Gastrocnemius medialis (tissue), 4 donors: ENCODE measurements around the gene ARHGAP27. TPM values are rescaled to one million over a fixed set of nuclear protein-coding genes. Genes with fewer than 3 reads are reported as not detected.

ENCODE experiments used
- ATAC-seq, 2 donors: fragments of 150-250 bp; one replicate each; pipeline ENCODE4 v1.9.1; 2016
- DNase-seq, 2 donors: peaks; one replicate each; pipeline ENCODE4 v3.0.0-alpha.2; 2019
- H3K27ac ChIP-seq, 4 donors: fragments of 200-600 bp; sonication (generic); 1 replicate in 1 of 4; 2 replicates in 3 of 4; pipeline ENCODE4 v1.5.1; 2016 to 2018; ENCODE audit warnings: mild to moderate bottlenecking in 2 of 4, moderate library complexity in 1 of 4
- H3K27me3 ChIP-seq, 3 donors: fragments of 200-600 bp; sonication (generic) in 2 of 3; 1 replicate in 1 of 3; 2 replicates in 2 of 3; pipeline versions ENCODE4 v1.5.1 to v1.6.0; 2016 to 2019; ENCODE audit warnings: mild to moderate bottlenecking in 1 of 3, moderate library complexity in 1 of 3
- H3K36me3 ChIP-seq, 2 donors: fragments of 200-600 bp; sonication (generic) in 1 of 2; one replicate each; pipeline ENCODE4 v1.5.1; 2017 to 2018
- H3K4me1 ChIP-seq, 2 donors: fragments of 200-600 bp; sonication (generic) in 1 of 2; one replicate each; pipeline ENCODE4 v1.5.1; 2016 to 2017; ENCODE audit warnings: mild to moderate bottlenecking in 2 of 2
- H3K4me3 ChIP-seq, 4 donors: fragments of 200-600 bp; sonication (generic) in 3 of 4; 1 replicate in 1 of 4; 2 replicates in 3 of 4; pipeline ENCODE4 v1.5.1; 2016 to 2019; ENCODE audit warnings: mild to moderate bottlenecking in 2 of 4
- H3K9me3 ChIP-seq, 3 donors: fragments of 200-600 bp; sonication (generic) in 2 of 3; 1 replicate in 1 of 3; 2 replicates in 2 of 3; pipeline ENCODE4 v1.5.1; 2016 to 2019
- CTCF ChIP-seq, 5 experiments: fragments of 450-650 bp in 3 of 5; fragments of 200-600 bp in 2 of 5; sonication (generic) in 2 of 5; IDR thresholded peaks in 4 of 5; conservative IDR thresholded peaks in 1 of 5; 1 replicate in 4 of 5; 2 replicates in 1 of 5; pipeline ENCODE4 v1.5.1; 2016 to 2019; ENCODE audit warnings: antibody characterized with exemption in 5 of 5, mild to moderate bottlenecking in 3 of 5, moderate library complexity in 3 of 5
- POLR2A ChIP-seq, 2 donors: fragments of 450-650 bp; IDR thresholded peaks; one replicate each; pipeline ENCODE4 v1.6.1; 2017; ENCODE audit warnings: antibody characterized with exemption in 2 of 2, mild to moderate bottlenecking in 2 of 2, moderate library complexity in 2 of 2
- in situ Hi-C, 4 donors: fragments of 200-750 bp; cut with MboI; loops; one replicate each; pipeline versions ENCODE4 v1.15.0 to v1.8.0; 2017; ENCODE audit warnings: low sequenced_read_pairs in 4 of 4
- intact Hi-C: fragments of 100-400 bp; cut with DNase I; formaldehyde crosslinking; loops from one replicate; pipeline ENCODE4 v1.15.1; 2023; ENCODE audit warnings: low total_unique reads
- total RNA-seq, 4 donors: library from RNA; depleted of rRNA; stranded (reverse); fragments of >200 nt; gene quantifications; one replicate each; pipeline versions ENCODE4 v1.1.0 to v1.2.3, GENCODE V29; 2016

The ARHGAP27 gene
- total RNA-seq, 4 donors from 2014 or later: 4.2 to 6.0 (median 5.1) TPM

- Histone ChIP-seq H3K9me3 (no peaks in the 10 kb centered on the region), H3K27me3 (no peaks in the 10 kb centered on the region), H3K4me3 (no peak overlapping the region), H3K36me3 (no peaks in the 10 kb centered on the region), H3K27ac (no peak overlapping the region), H3K4me1 (peaks cover 0 to 7% of the 10 kb centered on the region in 2 donors)
- TF ChIP-seq CTCF (IDR thresholded peaks at IDR 0.05 in 4 of 5, conservative IDR thresholded peaks at IDR 0.05 in 1 of 5) (no peak), POLR2A (IDR thresholded peaks at IDR 0.05) (no peak)
- in situ Hi-C loops: loop anchor here in 3 of 4 donors (5.0 to 10.0 kb wide), 4 partner anchors 55 to 165 kb away; no protein-coding TSS in a partner anchor
- intact Hi-C loops: no loop called here
- ATAC-seq: no peak
- DNase-seq: no peak
Measured at GRCh38 chr17:45380046-45380765, 52.5 kb downstream of the ARHGAP27 start.

- in situ Hi-C loops: loop anchor here in 2 of 4 donors (10.0 kb wide), 2 partner anchors 53 to 103 kb away; no protein-coding TSS in a partner anchor
- no peak for DNase-seq
- no peak for ATAC-seq
Measured at GRCh38 chr17:45377401-45377800, 55.3 kb downstream of the ARHGAP27 start.

GRCh38 chr17:45376171-45377005 is 56.3 kb downstream of the ARHGAP27 start:
- ATAC-seq (no peak), DNase-seq (no peak)
- Histone ChIP-seq H3K36me3 (no peaks in the 10 kb centered on the region), H3K27ac (no peak overlapping the region), H3K9me3 (no peaks in the 10 kb centered on the region), H3K27me3 (no peaks in the 10 kb centered on the region), H3K4me1 (peaks cover 13 to 21% of the 10 kb centered on the region in 2 donors), H3K4me3 (no peak overlapping the region)
- no peak for TF ChIP-seq POLR2A (IDR thresholded peaks at IDR 0.05)
- no peak for TF ChIP-seq CTCF (IDR thresholded peaks at IDR 0.05 in 4 of 5, conservative IDR thresholded peaks at IDR 0.05 in 1 of 5)
- in situ Hi-C loops (loop anchor here in 2 of 4 donors (10.0 kb wide), 2 partner anchors 52 to 102 kb away; no protein-coding TSS in a partner anchor), intact Hi-C loops (no loop called here)

More at GRCh38 chr17:45377401-45377800, 55.3 kb downstream of the ARHGAP27 start:
- Histone ChIP-seq H3K27me3 (no peaks in the 10 kb centered on the region), H3K4me3 (no peak overlapping the region), H3K4me1 (peaks cover 4 to 12% of the 10 kb centered on the region in 2 donors), H3K27ac (no peak overlapping the region), H3K9me3 (no peaks in the 10 kb centered on the region), H3K36me3 (no peaks in the 10 kb centered on the region)
- intact Hi-C loops: no loop called here
- TF ChIP-seq POLR2A (IDR thresholded peaks at IDR 0.05): no peak
- TF ChIP-seq CTCF (IDR thresholded peaks at IDR 0.05 in 4 of 5, conservative IDR thresholded peaks at IDR 0.05 in 1 of 5): no peak

GRCh38 chr17:45374501-45374900 is 58.2 kb downstream of the ARHGAP27 start:
- peaks cover 15 to 25% of the 10 kb centered on the region in 2 donors for H3K4me1 ChIP-seq
- in situ Hi-C loops (loop anchor here in 2 of 4 donors (10.0 kb wide), 2 partner anchors 50 to 100 kb away; no protein-coding TSS in a partner anchor), intact Hi-C loops (loop anchor here (5.0 kb wide), 1 partner anchor 57 kb away; the partner anchor contains the start of gene MAP3K14)
- no peak overlapping the region for H3K4me3 ChIP-seq
- no peaks in the 10 kb centered on the region for H3K9me3 ChIP-seq
- no peaks in the 10 kb centered on the region for H3K36me3 ChIP-seq
- ATAC-seq: no peak
- TF ChIP-seq POLR2A (IDR thresholded peaks at IDR 0.05): no peak
- no peak for TF ChIP-seq CTCF (IDR thresholded peaks at IDR 0.05 in 4 of 5, conservative IDR thresholded peaks at IDR 0.05 in 1 of 5)
- peak overlapping the region in 3 of 4 donors; percentile 13 to 76 (median 64) for H3K27ac ChIP-seq
- no peaks in the 10 kb centered on the region for H3K27me3 ChIP-seq
- DNase-seq: no peak
